Sigmoid colon (tissue), 7 donors: Measurements from ENCODE around the gene RBPJ. TPM values are rescaled to one million over a fixed set of nuclear protein-coding genes. Genes with fewer than 3 reads are reported as not detected.

Experiments
- DNase-seq: peaks from one replicate; pipeline ENCODE4 v3.0.0-alpha.2; 2019
- H3K27ac ChIP-seq, 4 donors: fragments of 200-600 bp; sonication (generic); one replicate each; pipeline ENCODE4 v1.5.1; 2016 to 2019; ENCODE audit warnings: mild to moderate bottlenecking in 1 of 4
- H3K27me3 ChIP-seq, 3 donors: fragments of 200-600 bp; sonication (generic); one replicate each; pipeline ENCODE4 v1.5.1; 2019; ENCODE audit warnings: mild to moderate bottlenecking in 1 of 3
- H3K36me3 ChIP-seq, 4 donors: fragments of 200-600 bp; sonication (generic); one replicate each; pipeline ENCODE4 v1.5.1; 2016 to 2019
- H3K4me1 ChIP-seq, 4 donors: fragments of 200-600 bp; sonication (generic); one replicate each; pipeline ENCODE4 v1.5.1; 2017 to 2019
- H3K4me3 ChIP-seq, 4 donors: fragments of 200-600 bp; sonication (generic); one replicate each; pipeline ENCODE4 v1.5.1; 2017 to 2019; ENCODE audit warnings: mild to moderate bottlenecking in 2 of 4, moderate library complexity in 1 of 4
- H3K9me3 ChIP-seq, 4 donors: fragments of 200-600 bp in 3 of 4; sonication (generic) in 3 of 4; one replicate each; pipeline versions ENCODE4 v1.5.1 to v1.6.1; 2013 to 2019
- CTCF ChIP-seq, 4 experiments: fragments of 450-650 bp in 3 of 4; fragments of 200-600 bp in 1 of 4; IDR thresholded peaks; one replicate each; pipeline ENCODE4 v1.5.1; 2016 to 2019; ENCODE audit warnings: antibody characterized with exemption in 4 of 4, mild to moderate bottlenecking in 3 of 4, moderate library complexity in 2 of 4
- EP300 ChIP-seq, 4 donors: sonication (generic); formaldehyde crosslinking; IDR thresholded peaks; one replicate each; pipeline ENCODE4 v1.6.1; 2017; ENCODE audit warnings: antibody characterized with exemption in 4 of 4
- POLR2A ChIP-seq, 2 donors: fragments of 450-650 bp; IDR thresholded peaks; one replicate each; pipeline ENCODE4 v1.6.1; 2016; ENCODE audit warnings: antibody characterized with exemption in 2 of 2, mild to moderate bottlenecking in 2 of 2, moderate library complexity in 2 of 2
- POLR2AphosphoS5 ChIP-seq, 4 donors: sonication (generic); formaldehyde crosslinking; IDR thresholded peaks; one replicate each; pipeline ENCODE4 v1.6.1; 2017; ENCODE audit warnings: antibody characterized with exemption in 4 of 4
- WGBS, 2 donors: extraction: QIAGEN DNeasy Blood & Tissue Kit; methylation state at CpG; one replicate each; pipeline ENCODE4 v1.1.7; 2013; 5-methylcytosine and 5-hydroxymethylcytosine counted together
- intact Hi-C: fragments of 100-400 bp; cut with DNase I; formaldehyde crosslinking; loops from one replicate; pipeline ENCODE4 v1.15.1; 2023
- polyA plus RNA-seq, 3 donors: library from polyadenylated mRNA; stranded (reverse); fragments of 200-250 nt; gene quantifications; one replicate each; pipeline ENCODE4 v1.2.3, GENCODE V29; 2013
- total RNA-seq, 4 donors: library from RNA; depleted of rRNA; stranded (reverse); fragments of >200 nt; gene quantifications; one replicate each; pipeline ENCODE4 v1.1.0, GENCODE V29; 2016
- donor health status: healthy with polysubstance abuse.
- donor health status: Bipolar disorder and iron deficiency.
- donor health status: healthy.

The RBPJ gene
- total and polyA plus RNA-seq, 7 donors, result 15.0 to 114 (median 78.4) TPM

- Histone ChIP-seq H3K27me3 (no peaks in the 10 kb centered on the region), H3K4me3 (no peak overlapping the region), H3K9me3 (no peaks in the 10 kb centered on the region), H3K4me1 (peaks cover 0 to 52% (median 43%) of the 10 kb centered on the region in 4 donors), H3K36me3 (no peaks in the 10 kb centered on the region), H3K27ac (peak overlapping the region in 3 of 4 donors; percentile 28 to 66 (median 49))
- intact Hi-C loops, result loop anchor here (2.0 to 10.0 kb wide), 3 partner anchors 20 to 542 kb away; no protein-coding TSS in a partner anchor
- TF ChIP-seq EP300 (IDR thresholded peaks at IDR 0.05) (peak in 1 of 4 donors; percentile 31), CTCF (IDR thresholded peaks at IDR 0.05) (no peak), POLR2AphosphoS5 (IDR thresholded peaks at IDR 0.05) (peak; percentile 46 to 82 (median 61))
- no peak for DNase-seq
- 67 to 73% methylated on average over 2 of the region's 2 CpGs for WGBS, 2 donors
These were observed 142.1 kb downstream of the RBPJ start for GRCh38 chr4:26462874-26463273.

GRCh38 chr4:26463386-26463785 is 142.6 kb downstream of the RBPJ start:
- no peaks in the 10 kb centered on the region for H3K27me3 ChIP-seq
- DNase-seq, result no peak
- intact Hi-C loops, result loop anchor here (2.0 to 10.0 kb wide), 3 partner anchors 19 to 541 kb away; no protein-coding TSS in a partner anchor
- H3K36me3 ChIP-seq, result no peaks in the 10 kb centered on the region
- peak overlapping the region in 2 of 4 donors; percentile 49 to 66 for H3K27ac ChIP-seq
- no peaks in the 10 kb centered on the region for H3K9me3 ChIP-seq
- TF ChIP-seq POLR2AphosphoS5 (IDR thresholded peaks at IDR 0.05), result no peak
- TF ChIP-seq CTCF (IDR thresholded peaks at IDR 0.05), result no peak
- TF ChIP-seq POLR2A (IDR thresholded peaks at IDR 0.05), result no peak
- TF ChIP-seq EP300 (IDR thresholded peaks at IDR 0.05), result no peak
- H3K4me3 ChIP-seq, result no peak overlapping the region
- WGBS, 2 donors, result 85 to 88% methylated on average over 2 of the region's 2 CpGs
- peaks cover 0 to 46% (median 38%) of the 10 kb centered on the region in 4 donors for H3K4me1 ChIP-seq

DNA sequence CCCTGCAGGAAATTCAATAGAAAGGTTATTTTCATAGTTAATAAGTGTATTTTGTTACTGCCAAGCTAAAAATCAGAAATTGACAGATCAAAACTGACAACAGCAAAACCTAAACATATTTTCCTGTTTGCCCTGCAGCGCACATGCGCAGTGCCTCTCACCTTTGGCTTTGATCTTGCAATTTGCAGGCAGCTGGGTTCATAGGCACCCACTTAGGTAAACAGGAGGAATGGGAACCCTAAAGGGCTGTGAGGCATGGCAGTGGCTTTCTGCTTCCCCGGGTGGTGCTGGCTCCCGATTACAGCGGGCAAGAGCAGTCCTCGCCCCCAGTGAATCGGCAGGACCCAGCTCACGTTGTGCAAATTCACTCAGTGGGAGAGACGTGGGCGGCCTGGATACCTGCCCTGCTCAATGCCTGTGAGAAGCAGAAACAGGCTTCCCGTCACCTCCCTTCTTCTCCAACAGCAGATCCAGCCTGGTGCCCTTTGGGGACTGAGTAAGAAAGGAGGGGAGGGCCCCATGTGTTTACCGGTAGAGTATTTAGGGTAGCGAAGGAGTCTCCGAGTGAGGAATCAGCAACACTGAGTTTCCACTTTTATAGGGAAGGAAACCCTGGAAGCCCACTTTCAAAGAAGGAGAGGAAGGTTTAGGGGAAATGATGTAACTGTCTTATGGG is 143.7 kb downstream of the RBPJ start:
- DNase-seq, result no peak
- Histone ChIP-seq H3K4me1 (peaks cover 0 to 36% (median 31%) of the 10 kb centered on the region in 4 donors), H3K27ac (no peak overlapping the region), H3K36me3 (no peaks in the 10 kb centered on the region), H3K4me3 (no peak overlapping the region), H3K27me3 (no peaks in the 10 kb centered on the region), H3K9me3 (no peaks in the 10 kb centered on the region)
- WGBS, 2 donors, result 93% methylated on average over 14 of the region's 14 CpGs
- intact Hi-C loops, result loop anchor here (5.0 to 10.0 kb wide), 2 partner anchors 253 to 540 kb away; no protein-coding TSS in a partner anchor
- TF ChIP-seq POLR2A (IDR thresholded peaks at IDR 0.05) (no peak), CTCF (IDR thresholded peaks at IDR 0.05) (no peak), POLR2AphosphoS5 (IDR thresholded peaks at IDR 0.05) (no peak), EP300 (IDR thresholded peaks at IDR 0.05) (no peak)

GRCh38 chr4:26466578-26467270 is 145.9 kb downstream of the RBPJ start:
- Histone ChIP-seq H3K4me3 (no peak overlapping the region), H3K27ac (no peak overlapping the region), H3K27me3 (no peaks in the 10 kb centered on the region), H3K4me1 (peaks cover 0 to 23% (median 19%) of the 10 kb centered on the region in 4 donors), H3K36me3 (no peaks in the 10 kb centered on the region), H3K9me3 (no peaks in the 10 kb centered on the region)
- no peak for DNase-seq
- WGBS, 2 donors, result 76 to 89% methylated on average over 10 of the region's 10 CpGs
- intact Hi-C loops, result loop anchor here (10.0 kb wide), 1 partner anchor 538 kb away; no protein-coding TSS in a partner anchor
- TF ChIP-seq POLR2AphosphoS5 (IDR thresholded peaks at IDR 0.05) (no peak), EP300 (IDR thresholded peaks at IDR 0.05) (no peak), POLR2A (IDR thresholded peaks at IDR 0.05) (no peak), CTCF (IDR thresholded peaks at IDR 0.05) (no peak)
